Epithelial cell of proximal tubule (primary cell): Measurements from ENCODE around the gene FBXW7. TPM values are rescaled to one million over a fixed set of nuclear protein-coding genes. Genes with fewer than 3 reads are reported as not detected.

Experiments
- DNase-seq: peaks from one replicate; pipeline ENCODE4 v3.0.0-alpha.2; 2011; ENCODE audit warnings: low read depth
- H3K4me3 ChIP-seq: 2 replicates; pipeline ENCODE4 v1.5.1; 2011; ENCODE audit warnings: low read depth, mild to moderate bottlenecking, low read length
- total RNA-seq: library from RNA; depleted of rRNA; stranded (reverse); fragments of >200 nt; gene quantifications from 2 replicates; pipeline ENCODE4 v1.2.3, GENCODE V29; 2015
- TF ChIP-seq, protein P1 (sequence below): conservative IDR thresholded peaks from 2 replicates; pipeline ENCODE4 v1.5.1; 2012; ENCODE audit warnings: low read depth, mild to moderate bottlenecking, low read length

Gene FBXW7
- total RNA-seq, 1 donor from 2014 or later: 32.9 TPM

DNA sequence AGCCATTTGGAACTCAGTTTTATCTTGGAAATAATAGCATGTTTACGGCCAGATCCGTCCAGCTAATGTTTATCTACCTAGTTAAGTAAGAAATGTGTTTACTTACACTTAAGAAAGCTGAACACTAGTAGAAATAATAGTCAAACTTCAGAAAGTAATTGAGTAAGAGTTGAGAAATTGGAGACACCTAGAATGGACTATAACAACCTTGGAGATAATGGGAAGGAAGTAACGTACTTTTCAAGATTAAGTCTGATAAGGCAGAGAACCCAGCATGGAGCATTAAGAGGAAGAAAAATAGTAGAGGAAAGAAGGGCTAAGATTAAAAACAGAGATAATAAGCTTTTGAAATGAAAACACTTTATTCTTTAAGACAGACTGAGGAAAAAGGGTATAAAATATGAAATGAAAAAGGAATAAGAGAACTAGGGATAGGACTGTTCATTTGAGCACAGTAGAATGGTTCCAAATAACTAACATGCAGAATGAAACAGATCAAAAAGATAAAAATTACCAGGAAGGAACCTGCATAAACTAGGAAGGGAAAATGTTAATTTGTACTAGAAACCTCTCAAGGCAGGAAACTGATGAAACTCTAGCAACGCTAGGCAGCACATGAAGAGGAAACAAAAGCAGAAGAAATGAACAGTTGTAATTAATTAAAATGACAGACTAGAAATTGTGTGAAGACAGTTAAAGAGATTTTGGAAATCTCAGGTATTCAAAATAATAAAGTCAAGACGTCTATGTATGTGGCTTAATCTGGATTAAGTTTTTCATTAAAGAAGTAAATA is 71.7 kb downstream of the FBXW7 start:
- no peak for DNase-seq
- TF ChIP-seq, protein P1, sequence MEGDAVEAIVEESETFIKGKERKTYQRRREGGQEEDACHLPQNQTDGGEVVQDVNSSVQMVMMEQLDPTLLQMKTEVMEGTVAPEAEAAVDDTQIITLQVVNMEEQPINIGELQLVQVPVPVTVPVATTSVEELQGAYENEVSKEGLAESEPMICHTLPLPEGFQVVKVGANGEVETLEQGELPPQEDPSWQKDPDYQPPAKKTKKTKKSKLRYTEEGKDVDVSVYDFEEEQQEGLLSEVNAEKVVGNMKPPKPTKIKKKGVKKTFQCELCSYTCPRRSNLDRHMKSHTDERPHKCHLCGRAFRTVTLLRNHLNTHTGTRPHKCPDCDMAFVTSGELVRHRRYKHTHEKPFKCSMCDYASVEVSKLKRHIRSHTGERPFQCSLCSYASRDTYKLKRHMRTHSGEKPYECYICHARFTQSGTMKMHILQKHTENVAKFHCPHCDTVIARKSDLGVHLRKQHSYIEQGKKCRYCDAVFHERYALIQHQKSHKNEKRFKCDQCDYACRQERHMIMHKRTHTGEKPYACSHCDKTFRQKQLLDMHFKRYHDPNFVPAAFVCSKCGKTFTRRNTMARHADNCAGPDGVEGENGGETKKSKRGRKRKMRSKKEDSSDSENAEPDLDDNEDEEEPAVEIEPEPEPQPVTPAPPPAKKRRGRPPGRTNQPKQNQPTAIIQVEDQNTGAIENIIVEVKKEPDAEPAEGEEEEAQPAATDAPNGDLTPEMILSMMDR: no peak
- no peak overlapping the region for H3K4me3 ChIP-seq

DNA sequence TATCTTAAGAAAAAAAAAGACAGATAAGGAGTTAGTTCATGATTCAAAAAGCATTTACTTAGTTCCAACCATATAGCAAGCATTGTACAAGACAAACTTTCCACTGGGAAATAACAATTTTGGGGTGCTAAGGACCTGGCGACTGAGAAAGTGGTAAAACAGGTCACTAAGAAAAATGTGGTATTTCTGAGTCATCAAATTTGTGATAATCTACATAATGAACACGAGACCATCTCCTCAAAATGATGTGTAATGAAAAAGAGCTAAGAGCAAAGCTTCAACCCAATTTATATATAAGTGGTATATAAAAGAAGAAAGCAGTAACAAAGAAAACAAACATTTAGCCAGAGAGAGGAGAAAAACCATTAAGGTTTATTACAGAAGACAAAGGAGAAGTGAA is 72.3 kb downstream of the FBXW7 start:
- no peak overlapping the region for H3K4me3 ChIP-seq
- TF ChIP-seq, protein P1: no peak
- DNase-seq: no peak

GRCh38 chr4:152462695-152463094 is 73.2 kb downstream of the FBXW7 start:
- TF ChIP-seq, protein P1: no peak
- H3K4me3 ChIP-seq: no peak overlapping the region
- DNase-seq: no peak

- H3K4me3 ChIP-seq: no peak overlapping the region
- no peak for DNase-seq
- TF ChIP-seq, protein P1: no peak
Measured at GRCh38 chr4:152462047-152462446, 73.8 kb downstream of the FBXW7 start.

- TF ChIP-seq, protein P1: peak; percentile 59
- H3K4me3 ChIP-seq: no peak overlapping the region
- peak; percentile 73 for DNase-seq
Measured at GRCh38 chr4:152460488-152460887, 75.4 kb downstream of the FBXW7 start.

DNA sequence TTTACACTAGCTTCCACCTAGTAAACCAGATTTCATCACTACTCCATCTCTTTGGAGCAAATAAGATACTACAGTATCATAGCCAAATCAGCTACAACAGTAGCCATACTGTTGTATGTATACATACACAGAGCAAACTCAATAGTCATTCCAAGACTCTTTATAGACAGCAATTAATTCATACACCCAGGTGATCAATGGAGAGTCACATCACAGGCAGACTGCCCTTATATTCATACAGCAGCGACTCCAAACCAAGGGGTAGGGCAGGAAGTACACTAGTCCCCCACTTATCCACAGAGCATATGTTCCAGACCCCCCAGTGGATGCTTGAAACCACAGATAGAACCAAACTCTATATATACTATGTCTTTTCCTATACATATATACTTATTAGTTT is 76.6 kb downstream of the FBXW7 start:
- TF ChIP-seq, protein P1: no peak
- no peak overlapping the region for H3K4me3 ChIP-seq
- no peak for DNase-seq

- TF ChIP-seq, protein P1: no peak
- DNase-seq: no peak
Measured at GRCh38 chr4:152458801-152459302, 77.0 kb downstream of the FBXW7 start.

More at GRCh38 chr4:152458801-152459302, 77.0 kb downstream of the FBXW7 start:
- no peak overlapping the region for H3K4me3 ChIP-seq
